ENCODE results near the gene AACS. TPM values are rescaled to one million over a fixed set of nuclear protein-coding genes. Genes with fewer than 3 reads are reported as not detected.
"Not testable (repeated sequence)": the region's sequence is repeated elsewhere in the genome, so short reads cannot be mapped to it uniquely, and the experiment has no call there.

Gene AACS
- total RNA-seq, 1 donor: 3.8 TPM

- Histone ChIP-seq H3K4me3 (ENCODE audit: low read length) (no peak overlapping the region), H3K27me3 (ENCODE audit: insufficient read depth, low read length) (no peaks in the 10 kb centered on the region), H3K4me1 (ENCODE audit: insufficient read depth, low read length) (peaks cover 4% of the 10 kb centered on the region), H3K9me3 (ENCODE audit: low read depth, low read length) (no peaks in the 10 kb centered on the region)
These were observed 5.6 kb downstream of the AACS start for GRCh38 chr12:125070661-125071390.

GRCh38 chr12:125071456-125071855, 6.2 kb downstream of the AACS start:
- Histone ChIP-seq H3K4me1 (ENCODE audit: insufficient read depth, low read length) (no peaks in the 10 kb centered on the region), H3K27me3 (ENCODE audit: insufficient read depth, low read length) (no peaks in the 10 kb centered on the region), H3K9me3 (ENCODE audit: low read depth, low read length) (no peaks in the 10 kb centered on the region), H3K4me3 (ENCODE audit: low read length) (no peak overlapping the region)

GRCh38 chr12:125072496-125072895, 7.3 kb downstream of the AACS start:
- Histone ChIP-seq H3K27me3 (ENCODE audit: insufficient read depth, low read length) (no peaks in the 10 kb centered on the region), H3K9me3 (ENCODE audit: low read depth, low read length) (no peaks in the 10 kb centered on the region), H3K4me1 (ENCODE audit: insufficient read depth, low read length) (no peaks in the 10 kb centered on the region), H3K4me3 (ENCODE audit: low read length) (no peak overlapping the region)

GRCh38 chr12:125074294-125074693, 9.1 kb downstream of the AACS start:
- H3K4me1 ChIP-seq (ENCODE audit: insufficient read depth, low read length); H3K27me3 ChIP-seq (ENCODE audit: insufficient read depth, low read length); H3K9me3 ChIP-seq (ENCODE audit: low read depth, low read length); H3K4me3 ChIP-seq (ENCODE audit: low read length): not testable (repeated sequence)

- no peaks in the 10 kb centered on the region for H3K27me3 ChIP-seq (ENCODE audit: insufficient read depth, low read length)
- H3K4me1 ChIP-seq (ENCODE audit: insufficient read depth, low read length): no peaks in the 10 kb centered on the region
- no peak overlapping the region for H3K4me3 ChIP-seq (ENCODE audit: low read length)
- H3K9me3 ChIP-seq (ENCODE audit: low read depth, low read length): no peaks in the 10 kb centered on the region
These were observed 10.9 kb downstream of the AACS start for GRCh38 chr12:125076103-125076502.

GRCh38 chr12:125079084-125079483, 13.8 kb downstream of the AACS start:
- Histone ChIP-seq H3K9me3 (ENCODE audit: low read depth, low read length) (no peaks in the 10 kb centered on the region), H3K4me1 (ENCODE audit: insufficient read depth, low read length) (no peaks in the 10 kb centered on the region), H3K27me3 (ENCODE audit: insufficient read depth, low read length) (no peaks in the 10 kb centered on the region), H3K4me3 (ENCODE audit: low read length) (no peak overlapping the region)

- Histone ChIP-seq H3K4me3 (ENCODE audit: low read length) (no peak overlapping the region), H3K27me3 (ENCODE audit: insufficient read depth, low read length) (no peaks in the 10 kb centered on the region), H3K4me1 (ENCODE audit: insufficient read depth, low read length) (no peaks in the 10 kb centered on the region), H3K9me3 (ENCODE audit: low read depth, low read length) (no peaks in the 10 kb centered on the region)
These were observed 14.7 kb downstream of the AACS start for GRCh38 chr12:125079648-125080645.

- Histone ChIP-seq H3K9me3 (ENCODE audit: low read depth, low read length) (no peaks in the 10 kb centered on the region), H3K4me1 (ENCODE audit: insufficient read depth, low read length) (no peaks in the 10 kb centered on the region), H3K27me3 (ENCODE audit: insufficient read depth, low read length) (no peaks in the 10 kb centered on the region), H3K4me3 (ENCODE audit: low read length) (no peak overlapping the region)
These were observed 16.2 kb downstream of the AACS start for GRCh38 chr12:125081427-125081826.

GRCh38 chr12:125083072-125083471, 17.8 kb downstream of the AACS start:
- no peaks in the 10 kb centered on the region for H3K27me3 ChIP-seq (ENCODE audit: insufficient read depth, low read length)
- no peaks in the 10 kb centered on the region for H3K9me3 ChIP-seq (ENCODE audit: low read depth, low read length)
- H3K4me3 ChIP-seq (ENCODE audit: low read length): no peak overlapping the region
- H3K4me1 ChIP-seq (ENCODE audit: insufficient read depth, low read length): no peaks in the 10 kb centered on the region

GRCh38 chr12:125088199-125088598, 23.0 kb downstream of the AACS start:
- H3K9me3 ChIP-seq (ENCODE audit: low read depth, low read length): not testable (repeated sequence)

GRCh38 chr12:125089083-125089482, 23.8 kb downstream of the AACS start:
- H3K4me1 ChIP-seq (ENCODE audit: insufficient read depth, low read length): no peaks in the 10 kb centered on the region
- no peaks in the 10 kb centered on the region for H3K27me3 ChIP-seq (ENCODE audit: insufficient read depth, low read length)
- H3K4me3 ChIP-seq (ENCODE audit: low read length): no peak overlapping the region
- H3K9me3 ChIP-seq (ENCODE audit: low read depth, low read length): no peaks in the 10 kb centered on the region

More at GRCh38 chr12:125088199-125088598, 23.0 kb downstream of the AACS start:
- H3K27me3 ChIP-seq (ENCODE audit: insufficient read depth, low read length); H3K4me1 ChIP-seq (ENCODE audit: insufficient read depth, low read length); H3K4me3 ChIP-seq (ENCODE audit: low read length): not testable (repeated sequence)

GRCh38 chr12:125089626-125090025, 24.4 kb downstream of the AACS start:
- Histone ChIP-seq H3K27me3 (ENCODE audit: insufficient read depth, low read length) (no peaks in the 10 kb centered on the region), H3K4me3 (ENCODE audit: low read length) (no peak overlapping the region), H3K4me1 (ENCODE audit: insufficient read depth, low read length) (no peaks in the 10 kb centered on the region), H3K9me3 (ENCODE audit: low read depth, low read length) (no peaks in the 10 kb centered on the region)

- no peak overlapping the region for H3K4me3 ChIP-seq (ENCODE audit: low read length)
- no peaks in the 10 kb centered on the region for H3K27me3 ChIP-seq (ENCODE audit: insufficient read depth, low read length)
- H3K4me1 ChIP-seq (ENCODE audit: insufficient read depth, low read length): no peaks in the 10 kb centered on the region
- H3K9me3 ChIP-seq (ENCODE audit: low read depth, low read length): no peaks in the 10 kb centered on the region
These were observed 25.2 kb downstream of the AACS start for GRCh38 chr12:125090437-125090836.

GRCh38 chr12:125091401-125091800, 26.2 kb downstream of the AACS start:
- no peaks in the 10 kb centered on the region for H3K27me3 ChIP-seq (ENCODE audit: insufficient read depth, low read length)
- no peaks in the 10 kb centered on the region for H3K4me1 ChIP-seq (ENCODE audit: insufficient read depth, low read length)
- H3K4me3 ChIP-seq (ENCODE audit: low read length): no peak overlapping the region
- H3K9me3 ChIP-seq (ENCODE audit: low read depth, low read length): no peaks in the 10 kb centered on the region

- no peaks in the 10 kb centered on the region for H3K27me3 ChIP-seq (ENCODE audit: insufficient read depth, low read length)
- no peaks in the 10 kb centered on the region for H3K9me3 ChIP-seq (ENCODE audit: low read depth, low read length)
- H3K4me3 ChIP-seq (ENCODE audit: low read length): no peak overlapping the region
- H3K4me1 ChIP-seq (ENCODE audit: insufficient read depth, low read length): no peaks in the 10 kb centered on the region
These were observed 27.1 kb downstream of the AACS start for GRCh38 chr12:125092108-125092871.
